Frontal cortex (tissue), 4 donors: ENCODE results near the gene CHD1. TPM values are rescaled to one million over a fixed set of nuclear protein-coding genes. Genes with fewer than 3 reads are reported as not detected.
"Not testable (repeated sequence)": the region's sequence is repeated elsewhere in the genome, so short reads cannot be mapped to it uniquely, and the experiment has no call there.

Source experiments
- DNase-seq, 2 donors: peaks; one replicate each; pipeline ENCODE4 v3.0.0; 2012; ENCODE audit warnings: low spot score in 2 of 2
- FAIRE-seq: peaks from 2 replicates; lab custom pipeline; 2012; peaks lifted over from hg19 to GRCh38; lab: Jason Lieb, UNC
- total RNA-seq: library from RNA; depleted of rRNA; stranded (reverse); fragments of >200 nt; gene quantifications from one replicate; pipeline ENCODE4 v1.2.3, GENCODE V29; 2014
- donor health status: control.
- donor health status: control.
- donor health status: control.

Gene CHD1
- total RNA-seq = 63.2 TPM

- DNase-seq (peak; percentile 87 to 94), FAIRE-seq (no peak)
Measured at GRCh38 chr5:98928873-98929709, at the start of gene CHD1. Gene CHD1 (minus strand): TSS chr5:98929007. CDS start chr5:98926386, 2,621 bp downstream.

GRCh38 chr5:98978528-98978927 lies 49.7 kb upstream of the CHD1 start:
- no peak for DNase-seq
- no peak for FAIRE-seq

DNA sequence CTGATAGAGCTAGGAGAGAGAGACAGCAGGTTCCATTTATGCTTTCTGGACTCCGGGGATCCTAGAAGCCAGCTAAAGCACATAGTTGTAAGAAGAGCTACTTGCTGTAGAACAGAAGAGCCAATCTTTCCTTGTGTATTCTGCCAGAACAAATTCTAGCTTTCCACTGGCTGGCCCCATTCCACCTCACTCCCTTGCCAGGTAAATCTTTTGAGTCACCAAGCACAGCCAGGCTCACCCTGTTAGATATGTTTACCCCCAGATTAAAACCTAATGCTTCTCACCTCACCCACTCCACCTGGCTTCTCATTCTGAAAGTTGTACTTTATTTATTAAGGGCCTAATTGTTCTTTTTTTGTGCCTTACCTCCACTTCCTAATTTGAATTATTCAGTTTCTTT lies 48.9 kb upstream of the CHD1 start:
- no peak for DNase-seq
- FAIRE-seq = no peak

DNA sequence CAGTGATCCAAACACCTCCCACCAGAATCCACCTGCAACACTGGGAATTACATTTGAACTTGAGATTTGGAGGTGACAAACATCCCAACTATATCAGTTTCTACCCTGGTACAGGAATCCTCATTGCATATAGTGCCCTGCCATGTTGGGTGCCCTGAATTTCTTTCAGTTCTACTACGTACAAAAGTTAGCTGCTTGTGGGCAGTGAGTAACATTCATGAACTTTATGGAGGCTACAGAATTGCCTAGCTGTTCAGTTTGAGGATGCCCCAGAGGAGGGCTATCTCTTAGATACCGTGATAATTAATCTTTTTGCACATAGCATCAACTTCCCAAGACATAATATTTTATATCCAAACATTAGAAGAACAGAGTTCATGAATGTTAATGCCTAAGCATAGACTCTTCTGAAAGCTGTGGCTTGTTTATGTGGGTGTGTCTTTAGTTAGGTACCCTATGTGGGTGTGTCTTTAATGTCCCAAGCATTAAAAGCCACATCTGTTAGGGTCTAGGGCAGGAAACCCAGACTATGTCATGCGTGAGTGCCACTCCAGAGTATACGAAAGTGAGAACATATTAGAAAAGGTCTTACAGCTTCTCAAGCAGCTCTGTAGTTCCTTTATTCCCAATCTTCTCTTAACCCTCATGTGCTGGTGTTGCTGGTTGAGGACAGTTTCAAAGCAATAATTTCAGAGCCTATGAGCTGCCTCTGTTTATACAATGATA lies 47.0 kb upstream of the CHD1 start:
- no peak for DNase-seq
- FAIRE-seq = no peak

GRCh38 chr5:98975223-98975622 lies 46.4 kb upstream of the CHD1 start:
- DNase-seq = no peak
- no peak for FAIRE-seq

DNA sequence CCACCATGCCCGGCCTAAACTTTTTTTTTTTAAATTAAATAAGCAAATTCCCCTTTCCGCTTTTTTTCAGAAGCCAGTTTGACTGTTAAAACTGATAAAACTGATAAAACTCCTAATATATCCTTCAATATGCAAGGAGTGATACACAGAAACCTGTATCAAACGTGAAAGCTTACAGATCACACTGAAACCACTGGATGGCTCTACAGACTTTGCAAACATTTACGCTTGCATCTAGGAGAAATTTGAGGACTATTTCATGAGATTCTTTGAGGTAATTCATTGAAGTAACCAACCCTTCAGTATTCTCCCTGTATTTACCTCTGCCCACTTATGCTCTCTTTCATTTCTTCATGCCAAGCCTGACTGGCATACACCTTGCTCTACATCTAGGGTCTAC lies 40.6 kb upstream of the CHD1 start:
- FAIRE-seq = no peak
- DNase-seq = no peak

GRCh38 chr5:98968056-98968564 lies 39.3 kb upstream of the CHD1 start:
- DNase-seq = no peak
- FAIRE-seq = no peak

DNA sequence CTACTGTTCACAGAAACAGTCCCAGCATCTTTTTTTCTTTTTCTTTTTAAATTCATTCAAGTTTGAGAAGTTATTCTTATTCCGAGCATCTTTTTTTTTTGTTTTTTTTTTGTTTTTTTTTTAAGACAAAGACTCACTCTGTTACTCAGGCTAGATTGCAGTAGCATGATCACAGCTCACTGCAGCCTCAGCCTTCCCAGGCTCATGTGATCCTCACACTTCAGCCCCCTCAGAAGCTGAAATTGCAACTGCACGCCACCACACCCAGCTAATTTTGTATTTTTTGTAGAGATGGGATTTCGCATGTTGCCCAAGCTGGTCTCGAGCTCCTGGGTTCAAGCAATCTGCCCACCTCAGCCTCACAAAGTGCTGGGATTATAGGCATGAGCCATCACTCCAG lies 36.4 kb upstream of the CHD1 start:
- DNase-seq (no peak), FAIRE-seq (no peak)

DNA sequence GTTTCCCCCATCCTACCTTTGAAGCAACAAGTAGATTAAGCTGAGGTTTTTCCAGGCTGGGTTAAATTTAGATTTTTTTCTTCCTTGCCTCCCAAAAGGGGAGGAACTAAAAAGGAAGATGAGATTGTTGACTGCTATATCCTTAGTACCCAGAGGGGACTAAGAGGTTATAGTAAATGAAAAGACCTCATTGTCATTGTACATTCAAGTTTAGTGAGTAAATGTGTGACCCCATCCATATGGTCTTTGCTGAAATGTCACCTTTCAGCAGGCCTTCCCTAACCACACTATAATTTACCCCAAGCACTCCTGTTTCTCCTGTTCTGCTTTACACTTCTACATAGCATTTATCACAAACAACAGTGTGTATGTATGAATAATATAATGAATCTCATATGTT lies 35.8 kb upstream of the CHD1 start:
- DNase-seq = no peak
- no peak for FAIRE-seq

- FAIRE-seq (no peak), DNase-seq (no peak)
Measured at GRCh38 chr5:98963019-98963418, 34.2 kb upstream of the CHD1 start.

- FAIRE-seq = no peak
- DNase-seq = no peak
Measured at GRCh38 chr5:98962587-98962986, 33.8 kb upstream of the CHD1 start.

- DNase-seq (no peak), FAIRE-seq (no peak)
Measured at GRCh38 chr5:98961665-98962344, 33.0 kb upstream of the CHD1 start.

DNA sequence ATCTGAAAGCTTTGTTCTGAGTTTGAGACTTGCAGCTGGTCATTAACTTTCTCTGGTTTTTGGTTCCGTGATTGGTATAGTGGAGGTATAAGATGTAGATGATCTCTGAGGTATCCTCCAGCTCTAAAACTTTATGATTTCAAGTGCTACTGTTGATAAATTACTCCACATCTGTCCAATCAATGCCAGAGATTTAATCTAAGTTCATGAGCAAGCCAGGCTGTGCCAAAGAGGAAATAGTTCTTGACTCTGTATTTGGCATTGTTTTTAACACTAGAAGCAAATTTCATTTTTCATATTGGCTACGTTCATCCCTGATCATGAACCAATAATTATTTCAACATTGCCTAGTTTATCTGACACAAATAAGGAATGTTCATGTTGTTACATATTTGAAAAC lies 28.5 kb upstream of the CHD1 start:
- no peak for DNase-seq
- no peak for FAIRE-seq

DNA sequence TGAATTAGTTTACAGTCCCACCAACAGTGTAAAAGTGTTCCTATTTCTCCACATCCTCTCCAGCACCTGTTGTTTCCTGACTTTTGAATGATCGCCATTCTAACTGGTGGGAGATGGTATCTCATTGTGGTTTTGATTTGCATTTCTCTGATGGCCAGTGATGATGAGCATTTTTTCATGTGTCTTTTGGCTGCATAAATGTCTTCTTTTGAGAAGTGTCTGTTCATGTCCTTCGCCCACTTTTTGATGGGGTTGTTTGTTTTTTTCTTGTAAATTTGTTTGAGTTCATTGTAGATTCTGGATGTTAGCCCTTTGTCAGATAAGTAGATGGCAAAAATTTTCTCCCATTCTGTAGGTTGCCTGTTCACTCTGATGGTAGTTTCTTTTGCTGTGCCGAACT lies 27.1 kb upstream of the CHD1 start:
- not testable (repeated sequence) for DNase-seq, FAIRE-seq

- not testable (repeated sequence) for FAIRE-seq
Measured at GRCh38 chr5:98955471-98955870, 26.7 kb upstream of the CHD1 start.

GRCh38 chr5:98954392-98955028 lies 25.7 kb upstream of the CHD1 start:
- FAIRE-seq = no peak
- DNase-seq = no peak

More at GRCh38 chr5:98955471-98955870, 26.7 kb upstream of the CHD1 start:
- DNase-seq = not testable (repeated sequence)

GRCh38 chr5:98942847-98943246 lies 14.0 kb upstream of the CHD1 start:
- DNase-seq = no peak
- no peak for FAIRE-seq

DNA sequence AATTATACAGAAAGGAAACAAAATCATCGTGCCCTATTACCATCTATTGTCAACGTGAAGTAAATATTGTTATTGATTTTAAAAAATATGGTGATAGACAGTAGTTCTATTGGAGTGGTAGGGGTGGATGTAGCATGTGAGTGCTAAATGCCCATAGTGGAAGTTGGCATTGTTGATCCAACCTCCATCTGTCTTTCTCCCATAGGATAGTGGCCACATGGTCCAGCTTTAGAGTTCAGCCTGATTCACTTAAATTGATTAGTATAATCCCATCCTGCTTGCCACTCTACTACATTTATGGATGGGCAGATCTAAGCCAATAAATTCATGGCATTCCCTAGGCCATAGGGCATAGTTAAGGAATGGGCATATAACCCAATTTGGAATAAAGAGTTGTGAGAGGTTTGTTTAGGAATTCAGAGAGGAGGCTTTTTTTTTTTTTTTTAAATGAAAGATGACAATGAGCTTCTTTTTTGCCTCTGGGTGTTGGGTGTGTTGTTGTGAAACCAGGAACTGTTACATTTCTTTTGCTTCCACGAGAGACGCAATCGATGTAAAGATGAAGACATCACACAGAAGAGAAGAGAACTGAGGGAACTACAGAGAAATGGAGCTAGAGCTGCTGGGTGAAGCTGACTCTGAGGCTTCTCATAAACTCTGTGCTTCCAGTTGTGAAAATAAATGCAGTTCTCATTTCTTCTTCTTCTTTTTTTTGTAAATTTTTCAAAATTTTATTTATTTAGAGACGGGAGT lies 12.5 kb upstream of the CHD1 start:
- DNase-seq = no peak
- no peak for FAIRE-seq

GRCh38 chr5:98940581-98940980 lies 11.8 kb upstream of the CHD1 start:
- no peak for DNase-seq
- FAIRE-seq = no peak
